Inflammatory macrophage (primary cell): ENCODE measurements around the gene PRIMPOL.

Experiments used
- DNase-seq, 2 donors: peaks; one replicate each; pipeline ENCODE4 v3.0.0-alpha.2; 2020 to 2022

PRIMPOL gene

DNA sequence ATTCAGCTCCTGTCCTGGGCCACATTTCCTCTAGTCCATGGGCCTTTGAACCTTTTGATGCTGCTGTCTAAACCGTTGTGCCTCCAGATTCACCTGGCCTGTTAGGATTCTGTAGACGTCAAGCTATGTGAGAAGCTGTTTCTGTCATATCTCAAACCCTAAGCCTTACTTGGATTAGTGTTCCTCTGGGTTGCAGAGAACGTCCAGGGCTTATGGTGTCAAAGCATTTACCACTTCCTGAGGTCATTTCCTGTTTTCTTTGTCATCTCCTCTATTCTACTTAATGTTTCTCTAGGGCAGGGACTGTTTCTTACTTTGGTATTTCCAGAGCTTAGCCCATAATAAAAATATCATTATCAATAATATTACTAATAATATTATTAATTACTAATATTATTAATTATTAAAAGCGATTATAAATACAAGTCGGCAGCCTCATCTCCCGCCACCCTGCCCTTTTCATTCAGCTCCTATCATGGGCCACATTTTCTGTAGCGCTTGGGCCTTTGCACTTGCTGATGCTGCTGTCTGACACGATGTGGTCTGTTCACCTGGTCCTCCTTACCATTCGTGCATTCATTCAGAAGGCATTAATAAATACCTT, 19.1 kb downstream of the PRIMPOL start:
- peak; percentile 23 to 49 for DNase-seq

DNA sequence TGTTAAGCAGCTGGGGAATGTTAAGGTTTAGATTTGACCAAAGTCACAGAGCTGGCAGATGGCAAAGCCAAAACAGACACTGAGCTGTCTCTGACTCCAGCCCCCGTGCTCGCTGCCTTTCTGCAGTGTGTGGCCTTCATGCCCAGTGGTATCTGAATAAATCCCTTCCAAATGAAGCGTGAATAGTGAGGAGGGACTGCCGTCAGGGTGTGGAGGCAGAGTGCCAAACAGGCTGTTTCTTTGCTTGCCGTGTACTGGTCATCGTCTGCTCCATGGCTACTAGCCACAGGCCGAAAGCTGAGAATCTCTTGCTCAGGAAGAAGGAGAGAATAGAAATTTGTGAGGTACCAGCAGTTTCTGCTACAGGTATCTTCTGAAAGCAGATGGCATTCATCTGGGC, 19.7 kb downstream of the PRIMPOL start:
- no peak for DNase-seq

DNA sequence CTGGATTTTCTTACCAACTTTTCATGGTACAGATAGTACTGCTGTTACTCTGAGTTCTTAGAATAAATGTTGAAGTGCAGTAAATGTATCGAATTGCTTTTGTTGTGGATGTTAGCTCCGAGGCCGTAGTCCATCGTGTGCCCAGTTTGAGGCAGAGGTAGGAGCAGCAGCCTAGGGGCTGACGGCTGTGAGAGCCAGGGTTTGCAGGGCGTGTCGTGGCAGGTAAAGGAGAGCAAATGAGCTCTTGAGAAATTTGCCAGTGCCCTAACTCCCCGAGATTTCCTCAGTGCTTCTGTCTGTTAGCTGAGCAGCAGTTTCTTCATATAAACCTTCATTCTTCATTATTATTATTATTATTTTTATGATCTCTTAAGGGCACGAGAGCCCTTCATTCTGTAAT, 21.6 kb downstream of the PRIMPOL start:
- DNase-seq: no peak

DNA sequence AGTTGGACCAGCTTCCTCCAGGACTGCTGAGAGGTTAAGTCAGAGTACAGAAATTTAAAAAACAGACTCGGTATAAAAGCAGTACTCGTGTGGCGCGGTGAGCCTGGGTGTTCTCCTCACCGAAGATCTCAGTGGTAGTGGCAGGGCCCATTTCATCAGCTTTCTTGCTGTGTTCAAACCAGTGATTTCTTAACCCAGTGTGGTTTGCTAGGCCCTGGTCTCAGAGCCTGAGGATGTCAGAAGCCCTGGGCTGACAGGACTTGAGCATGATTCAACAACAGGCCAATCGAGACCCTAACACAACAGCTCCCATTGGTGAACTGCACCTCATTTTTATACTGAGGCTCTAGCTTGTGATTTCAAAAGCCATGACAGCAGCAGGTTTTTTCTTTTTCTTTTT, 23.2 kb downstream of the PRIMPOL start:
- DNase-seq: no peak

DNA sequence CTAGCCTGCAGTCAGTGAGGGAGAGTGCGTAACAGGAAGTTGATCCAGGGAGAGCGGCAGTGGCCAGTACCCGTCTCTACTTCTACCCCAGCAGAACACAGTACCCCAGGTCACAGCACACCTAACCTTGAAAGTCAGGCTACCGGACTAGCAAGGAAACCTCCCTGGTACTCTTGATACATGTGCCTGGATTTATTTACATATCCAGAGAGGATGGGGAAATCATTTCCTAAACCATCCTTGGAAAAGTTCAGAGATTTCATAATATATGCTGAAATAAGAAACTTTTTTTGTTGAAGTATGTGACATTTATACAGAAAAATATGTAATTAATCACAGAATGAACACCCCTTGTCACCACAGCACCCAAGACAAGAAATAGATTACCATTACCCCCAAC, 24.5 kb downstream of the PRIMPOL start:
- DNase-seq: no peak

DNA sequence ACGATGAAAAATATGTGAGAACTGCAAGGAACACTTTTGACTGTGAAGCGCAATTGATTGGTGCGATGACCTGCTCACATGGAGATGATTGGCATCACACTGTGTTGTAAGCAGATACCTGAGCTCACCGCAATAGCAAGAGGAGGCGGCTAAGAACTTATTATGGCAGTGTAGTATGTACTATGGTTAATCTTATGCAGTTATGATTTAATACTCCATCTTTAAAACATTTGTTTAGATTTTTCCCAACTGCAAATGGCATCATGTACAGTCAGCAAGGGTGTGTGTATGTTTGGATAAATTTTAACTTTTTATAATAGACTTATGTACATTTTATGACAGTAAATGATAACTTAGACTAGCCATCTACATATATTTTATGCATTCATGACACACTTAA, 25.5 kb downstream of the PRIMPOL start:
- no peak for DNase-seq

DNA sequence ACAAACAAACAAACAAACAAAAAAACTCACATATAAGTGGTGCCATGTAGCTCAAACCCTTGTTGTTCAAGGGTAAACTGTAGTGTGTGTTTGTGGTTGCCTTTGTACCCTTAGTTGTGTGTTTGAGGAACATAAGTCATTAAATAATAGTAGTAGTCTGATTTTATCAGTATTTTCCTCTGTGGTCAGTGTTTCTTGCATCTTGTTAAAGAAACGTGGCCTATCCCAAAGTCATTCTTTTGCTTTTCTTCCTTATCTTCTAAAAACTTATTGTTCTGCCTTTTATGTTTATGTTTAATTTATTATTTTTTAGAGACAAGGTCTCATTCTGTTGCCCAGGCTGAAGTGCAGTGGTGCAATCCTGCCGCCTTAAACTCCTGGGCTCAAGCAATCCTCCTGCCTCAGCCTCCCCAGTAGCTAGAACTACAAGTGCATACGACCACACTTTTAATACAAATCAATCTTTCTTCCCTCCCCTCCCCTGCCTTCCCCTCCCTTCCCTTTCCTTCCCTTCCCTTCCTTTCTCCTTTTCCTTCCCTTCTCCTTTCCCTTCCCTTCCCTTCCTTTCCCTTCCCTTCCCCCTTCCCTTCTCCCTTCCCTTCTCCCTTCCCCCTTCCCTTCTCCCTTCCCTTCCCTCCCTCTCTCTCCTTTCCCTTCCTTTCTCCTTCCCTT, 26.4 kb downstream of the PRIMPOL start:
- no peak for DNase-seq

DNA sequence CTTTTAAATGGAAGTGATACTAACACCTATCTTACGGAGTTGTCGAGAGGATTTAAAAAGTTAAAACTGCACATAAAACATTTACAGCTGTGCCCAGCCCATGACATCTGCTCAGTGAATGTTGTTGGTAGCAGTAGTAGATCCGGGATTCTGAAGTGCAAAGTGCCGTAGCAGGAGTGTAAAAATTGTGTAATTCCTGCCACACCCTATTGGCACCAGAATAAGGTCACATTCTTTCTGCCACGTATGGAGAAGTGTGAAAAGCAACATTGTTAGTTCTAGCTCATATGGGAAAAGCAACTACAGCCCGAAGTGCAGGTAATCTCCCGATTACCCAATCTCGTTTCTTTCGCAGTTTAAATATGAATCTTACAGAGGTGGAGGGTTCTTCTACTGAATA, 31.2 kb downstream of the PRIMPOL start:
- peak in 1 of 2 donors; percentile 35 for DNase-seq

DNA sequence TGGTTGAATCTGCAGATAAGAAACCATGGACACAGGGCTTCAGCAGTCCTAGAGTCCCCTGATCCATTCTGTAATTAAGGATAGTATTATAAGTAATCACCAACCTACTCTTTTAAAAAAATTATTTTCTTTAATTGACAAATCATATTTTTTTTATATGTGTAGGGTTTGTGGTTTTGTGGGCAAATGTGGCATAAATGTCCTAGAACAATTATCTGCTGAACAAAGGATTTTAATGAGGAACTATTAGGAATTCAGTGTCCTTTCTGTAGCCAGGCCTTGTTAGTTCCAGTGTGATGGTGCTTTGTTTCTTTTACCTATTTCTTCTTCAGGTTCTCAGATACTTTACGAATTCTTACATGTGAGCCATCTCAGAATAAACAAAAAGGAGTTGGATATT, 32.4 kb downstream of the PRIMPOL start:
- no peak for DNase-seq

DNA sequence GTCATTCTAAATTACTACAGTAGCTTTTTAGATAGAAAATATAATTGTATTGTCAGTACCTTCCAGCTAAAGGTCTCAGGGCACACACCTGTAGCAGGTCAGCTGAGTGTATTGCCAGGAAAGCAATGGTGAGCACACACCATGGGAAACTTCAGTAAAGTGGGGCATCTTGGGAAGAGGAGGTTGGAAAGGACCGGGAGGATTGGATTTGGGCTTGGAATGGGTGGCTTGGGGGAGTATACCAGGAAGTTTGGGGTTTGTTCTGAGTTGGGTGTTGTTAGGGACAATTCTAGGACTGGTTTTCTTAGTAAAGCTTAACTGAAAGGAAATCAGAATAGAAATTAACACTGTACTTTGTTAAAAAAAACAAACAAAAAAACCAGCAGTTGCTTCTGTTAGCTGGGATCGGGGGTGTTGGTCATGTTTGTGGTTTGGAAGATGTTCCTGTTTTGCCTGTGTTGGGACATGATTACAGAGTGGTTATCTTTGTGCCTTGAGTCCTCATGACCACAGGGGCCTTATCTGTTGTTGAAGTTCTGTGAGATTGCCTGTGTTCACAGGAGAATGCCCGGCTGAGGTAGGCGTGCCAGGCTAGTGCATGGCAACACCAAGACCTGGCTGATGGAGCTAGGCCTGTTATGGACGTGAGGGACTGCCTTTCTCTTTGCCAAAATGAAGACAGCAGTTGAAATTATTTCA, 35.1 kb downstream of the PRIMPOL start:
- peak; percentile 77 to 83 for DNase-seq

DNA sequence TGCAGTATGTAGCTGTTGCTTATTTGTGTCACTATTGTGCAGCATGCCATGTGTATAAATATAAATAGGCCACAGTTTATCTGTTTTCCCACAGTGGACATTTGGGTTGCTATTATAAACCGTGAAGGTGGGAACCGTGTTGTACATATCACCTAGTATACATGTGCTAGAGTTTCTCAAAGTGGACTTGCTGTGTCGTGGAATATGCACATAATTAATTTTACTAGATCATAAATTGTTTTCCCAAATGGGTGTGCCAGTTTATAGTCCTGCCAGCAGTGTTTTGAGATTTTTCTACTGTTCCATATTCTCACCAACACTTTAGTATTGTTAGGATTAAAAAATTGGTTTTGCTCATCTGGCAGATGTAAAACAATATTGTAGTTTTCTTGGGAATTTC, 38.5 kb downstream of the PRIMPOL start:
- DNase-seq: no peak

DNA sequence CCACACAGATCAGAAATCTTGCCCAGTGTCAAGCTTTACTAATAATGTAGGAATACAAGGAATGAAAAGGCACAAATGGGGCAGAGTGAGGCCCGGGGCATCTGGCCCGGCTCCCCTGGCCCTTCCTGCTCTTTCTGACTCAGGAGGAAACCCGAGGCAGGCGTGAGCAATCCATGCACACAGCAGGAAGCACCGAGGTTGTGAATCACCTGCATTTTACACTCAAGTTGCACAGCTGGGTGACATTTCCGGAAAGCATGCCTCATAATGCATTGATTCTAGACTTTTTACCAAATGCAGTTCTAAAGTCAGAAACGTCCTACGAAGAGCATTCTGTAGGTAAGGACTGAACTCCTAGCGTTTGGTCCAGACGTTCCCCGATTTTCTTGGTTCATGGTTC, 38.9 kb downstream of the PRIMPOL start:
- no peak for DNase-seq

DNA sequence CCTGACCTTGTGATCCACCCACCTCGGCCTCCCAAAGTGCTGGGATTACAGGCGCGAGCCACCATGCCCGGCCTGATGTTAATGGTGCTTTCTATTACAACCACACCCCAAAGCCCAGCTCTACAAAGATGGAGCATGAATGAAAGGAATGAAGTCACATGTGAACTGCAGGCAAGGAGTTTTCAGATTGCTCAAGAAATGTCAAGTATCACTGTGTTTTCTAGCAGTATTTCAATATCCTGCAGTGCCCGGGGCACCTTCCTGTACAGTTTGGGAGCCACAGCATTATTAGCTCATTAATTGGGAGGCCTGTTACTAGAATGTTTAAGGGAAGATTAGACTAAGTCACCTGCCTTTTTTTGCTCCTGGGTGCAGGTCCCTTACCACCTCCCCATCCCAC, 40.1 kb downstream of the PRIMPOL start:
- no peak for DNase-seq

DNA sequence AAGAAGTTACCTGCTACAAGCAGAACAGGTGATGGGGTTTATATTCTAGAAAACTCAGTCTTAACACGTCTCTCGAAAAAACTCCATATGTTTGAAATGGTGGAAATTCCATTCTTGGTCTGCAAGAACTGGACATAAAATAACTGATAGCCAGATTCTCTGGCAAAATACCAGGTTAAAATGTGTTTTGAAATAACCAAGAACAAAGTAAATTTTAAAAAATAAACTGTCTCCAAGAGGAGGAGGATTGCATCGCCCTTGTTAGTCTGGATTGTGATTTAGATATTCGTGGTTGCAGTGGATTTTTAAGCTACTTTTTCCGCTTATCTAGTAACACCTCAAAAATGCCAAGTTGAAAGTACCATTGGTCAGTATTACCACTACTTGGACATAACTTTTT, 43.5 kb downstream of the PRIMPOL start:
- DNase-seq: no peak

DNA sequence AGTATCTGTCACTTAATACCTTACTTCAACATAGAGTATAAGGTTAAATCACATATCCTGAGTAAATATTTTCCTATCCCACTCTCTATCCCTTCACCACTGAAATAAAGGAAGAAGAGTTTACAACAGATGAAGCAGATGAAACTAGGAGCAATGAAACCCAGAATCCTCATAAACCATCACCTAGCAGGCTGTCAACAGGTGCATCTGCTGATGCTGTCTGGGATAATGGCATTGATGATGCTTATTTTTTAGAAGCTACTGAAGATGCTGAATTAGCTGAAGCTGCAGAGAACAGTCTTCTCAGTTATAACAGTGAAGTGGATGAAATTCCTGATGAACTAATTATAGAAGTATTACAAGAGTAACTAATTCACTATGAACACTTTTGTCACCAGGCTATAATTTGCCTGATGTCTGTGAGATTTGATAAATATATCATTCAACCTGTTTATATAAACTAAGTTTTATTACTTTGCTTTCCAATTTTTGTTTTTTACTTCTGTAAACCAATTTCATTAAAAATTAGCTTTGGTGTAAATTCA, 44.9 kb downstream of the PRIMPOL start:
- DNase-seq: no peak

DNA sequence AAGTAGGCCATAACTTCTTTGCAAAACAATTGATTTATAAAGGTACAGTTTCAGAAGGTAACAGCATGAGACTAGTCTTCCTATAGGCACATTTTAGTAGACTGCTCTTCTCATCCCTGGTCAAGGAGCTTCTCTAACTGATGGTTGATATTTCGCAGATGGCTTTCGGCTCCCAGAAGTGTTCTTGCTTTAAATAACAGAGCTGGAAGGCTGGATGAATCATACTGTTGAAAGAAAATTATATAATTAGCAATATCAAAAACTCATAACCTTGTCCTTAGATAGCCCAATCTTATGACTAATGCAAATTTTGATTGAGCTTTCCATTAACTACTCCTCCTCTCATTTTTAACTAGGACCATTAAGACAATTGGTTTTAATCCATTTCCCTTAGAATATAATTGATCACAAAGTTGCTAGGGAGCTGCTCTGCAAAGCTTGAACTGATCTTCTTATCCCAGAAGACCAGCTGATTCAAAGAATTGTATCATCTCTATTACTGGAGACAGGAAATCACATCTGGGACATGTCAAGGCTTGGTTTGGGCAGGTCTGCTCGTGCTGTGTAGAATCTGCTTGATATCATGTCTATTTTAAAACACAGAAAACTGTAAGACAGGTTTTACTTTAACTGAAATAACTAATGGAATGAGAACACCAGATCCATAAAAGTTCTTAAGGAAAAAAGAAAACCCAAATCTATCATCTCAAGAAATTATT, 45.8 kb downstream of the PRIMPOL start:
- DNase-seq: no peak

DNA sequence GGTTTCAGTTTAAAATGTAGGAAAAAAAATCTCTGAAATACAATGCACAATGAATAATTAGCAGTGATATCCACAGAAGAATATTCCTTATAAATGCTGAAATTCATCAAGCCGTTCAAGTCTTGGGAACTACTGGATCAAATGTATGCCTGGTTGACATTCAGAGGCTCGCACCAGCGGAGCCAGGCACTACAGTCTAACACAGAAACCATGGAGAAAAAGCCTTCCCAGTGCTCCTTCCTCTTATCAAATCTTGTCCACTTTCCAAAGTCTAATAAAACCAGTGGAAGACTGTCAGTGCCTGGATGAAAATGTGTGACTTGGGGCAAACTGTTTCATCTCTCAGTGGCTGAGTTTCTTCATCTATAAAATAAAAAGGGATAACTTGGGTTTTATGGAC, 48.4 kb downstream of the PRIMPOL start:
- no peak for DNase-seq

DNA sequence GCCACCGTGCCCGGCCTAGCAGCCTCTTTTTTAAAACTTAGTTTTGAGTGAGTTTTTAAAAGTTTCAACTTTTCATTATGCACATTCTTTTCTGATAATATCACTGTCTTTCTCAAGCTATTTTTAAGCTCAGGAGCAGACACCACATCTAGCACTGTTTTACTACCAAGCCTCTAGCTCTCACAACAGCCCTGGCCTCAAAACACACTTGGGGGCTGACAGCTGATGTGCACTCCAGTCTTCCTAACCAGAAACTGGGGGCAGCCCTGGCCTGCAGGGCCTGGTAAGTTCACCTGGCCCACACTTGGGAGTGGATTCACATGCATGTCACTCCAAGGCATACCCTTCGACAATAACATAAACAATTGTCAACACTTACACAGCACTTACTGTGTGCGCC, 50.4 kb downstream of the PRIMPOL start:
- no peak for DNase-seq

DNA sequence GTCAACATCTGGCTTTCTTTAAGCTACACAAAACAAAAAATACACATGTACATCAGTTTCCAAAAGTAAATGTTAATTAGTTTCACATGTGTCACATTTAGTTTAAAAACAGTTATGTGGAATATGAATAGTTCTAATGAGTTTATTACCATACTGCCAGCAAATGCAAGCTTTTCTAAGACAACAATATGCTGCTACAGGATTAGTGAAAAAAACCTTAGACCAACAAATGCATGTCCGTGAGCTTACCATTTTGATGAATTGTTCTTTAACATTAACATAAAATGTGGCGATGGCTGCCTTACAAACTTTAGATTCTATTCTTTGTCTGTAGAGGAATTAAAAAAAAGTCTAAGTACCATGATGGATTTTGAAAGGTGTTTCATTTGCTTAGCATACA, 52.6 kb downstream of the PRIMPOL start:
- DNase-seq: no peak

DNA sequence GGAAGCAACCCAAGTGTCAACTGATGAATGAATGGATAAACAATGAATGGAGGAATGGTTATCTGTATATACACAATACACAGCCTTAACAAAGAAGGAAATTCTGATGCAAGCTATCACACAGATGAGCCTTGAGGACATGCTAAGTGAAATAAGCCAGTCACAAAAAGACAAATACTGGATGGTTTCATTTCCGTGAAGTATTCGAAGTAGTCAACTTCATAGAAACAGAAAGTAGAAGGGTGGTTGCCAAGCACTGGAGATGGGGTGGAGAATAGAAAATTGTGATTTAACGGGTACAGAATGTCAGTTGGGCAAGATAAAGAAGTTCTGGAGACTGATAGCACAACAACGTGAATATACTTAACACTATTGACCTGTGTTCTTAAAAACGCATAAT, 56.2 kb downstream of the PRIMPOL start:
- no peak for DNase-seq

DNA sequence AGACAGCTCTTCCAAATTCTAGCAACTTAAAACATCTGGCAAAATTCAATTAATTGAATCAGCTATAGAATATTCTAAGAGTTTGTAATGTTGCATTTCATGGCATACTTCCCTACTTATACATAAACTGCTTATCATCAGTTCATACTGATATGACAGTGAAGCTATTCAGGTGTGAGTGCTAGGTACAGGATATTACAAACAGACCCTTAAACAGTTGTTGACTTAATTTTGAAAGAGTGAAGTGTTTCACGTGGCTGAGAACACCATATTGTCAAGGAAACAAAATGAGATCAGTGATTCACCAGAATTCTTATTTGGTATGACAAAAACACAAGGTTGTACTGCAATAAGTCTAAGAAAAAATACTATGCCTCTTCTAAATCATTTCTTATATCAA, 56.9 kb downstream of the PRIMPOL start:
- DNase-seq: no peak

DNA sequence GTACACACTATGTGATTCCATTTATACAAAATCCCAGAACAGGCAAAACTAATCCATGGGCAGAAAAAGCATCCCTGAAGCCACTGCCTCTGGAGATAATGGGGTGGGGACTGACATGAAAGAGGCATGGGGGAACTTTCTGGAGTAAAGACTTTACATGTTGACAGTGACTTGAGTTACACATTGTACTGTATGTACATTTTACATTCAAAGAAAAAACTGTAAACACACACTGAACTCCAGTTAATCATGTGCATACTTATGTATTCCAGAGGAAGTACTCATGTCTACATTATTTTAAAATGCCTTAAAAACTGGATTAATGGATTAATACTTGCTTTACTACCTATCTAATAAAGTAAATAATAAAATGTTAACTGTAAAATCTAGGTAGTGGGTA, 62.8 kb downstream of the PRIMPOL start:
- no peak for DNase-seq

DNA sequence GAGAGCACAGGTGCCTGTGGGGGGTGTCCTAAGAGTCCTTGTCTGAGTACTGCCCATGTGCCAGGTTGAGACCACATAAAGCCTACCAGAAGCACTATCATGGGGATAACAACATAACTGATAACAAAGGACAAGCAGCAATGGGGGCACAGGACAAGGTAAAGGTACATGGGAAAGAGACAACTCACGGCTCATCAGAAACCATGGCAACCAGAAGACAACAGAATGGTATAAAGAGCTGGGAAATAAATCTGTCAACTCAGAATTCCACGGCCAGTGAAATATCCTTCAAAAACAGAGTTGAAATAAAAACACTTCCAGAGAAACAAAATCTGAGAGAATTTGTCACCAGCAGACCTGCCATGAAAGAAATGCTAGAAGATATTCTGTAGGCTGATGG, 64.3 kb downstream of the PRIMPOL start:
- DNase-seq: no peak
